Sigmoid colon (tissue), 4 donors: ENCODE measurements around the gene STAB1.

Experiments used
- POLR2AphosphoS5 ChIP-seq, 4 donors: sonication (generic); formaldehyde crosslinking; IDR thresholded peaks; one replicate each; pipeline ENCODE4 v1.6.1; 2017; ENCODE audit warnings: antibody characterized with exemption in 4 of 4
- TF ChIP-seq, protein P1 (sequence below), 4 experiments: fragments of 450-650 bp in 3 of 4; fragments of 200-600 bp in 1 of 4; IDR thresholded peaks; one replicate each; pipeline ENCODE4 v1.5.1; 2016 to 2019; ENCODE audit warnings: antibody characterized with exemption in 4 of 4, mild to moderate bottlenecking in 3 of 4, moderate library complexity in 2 of 4

DNA sequence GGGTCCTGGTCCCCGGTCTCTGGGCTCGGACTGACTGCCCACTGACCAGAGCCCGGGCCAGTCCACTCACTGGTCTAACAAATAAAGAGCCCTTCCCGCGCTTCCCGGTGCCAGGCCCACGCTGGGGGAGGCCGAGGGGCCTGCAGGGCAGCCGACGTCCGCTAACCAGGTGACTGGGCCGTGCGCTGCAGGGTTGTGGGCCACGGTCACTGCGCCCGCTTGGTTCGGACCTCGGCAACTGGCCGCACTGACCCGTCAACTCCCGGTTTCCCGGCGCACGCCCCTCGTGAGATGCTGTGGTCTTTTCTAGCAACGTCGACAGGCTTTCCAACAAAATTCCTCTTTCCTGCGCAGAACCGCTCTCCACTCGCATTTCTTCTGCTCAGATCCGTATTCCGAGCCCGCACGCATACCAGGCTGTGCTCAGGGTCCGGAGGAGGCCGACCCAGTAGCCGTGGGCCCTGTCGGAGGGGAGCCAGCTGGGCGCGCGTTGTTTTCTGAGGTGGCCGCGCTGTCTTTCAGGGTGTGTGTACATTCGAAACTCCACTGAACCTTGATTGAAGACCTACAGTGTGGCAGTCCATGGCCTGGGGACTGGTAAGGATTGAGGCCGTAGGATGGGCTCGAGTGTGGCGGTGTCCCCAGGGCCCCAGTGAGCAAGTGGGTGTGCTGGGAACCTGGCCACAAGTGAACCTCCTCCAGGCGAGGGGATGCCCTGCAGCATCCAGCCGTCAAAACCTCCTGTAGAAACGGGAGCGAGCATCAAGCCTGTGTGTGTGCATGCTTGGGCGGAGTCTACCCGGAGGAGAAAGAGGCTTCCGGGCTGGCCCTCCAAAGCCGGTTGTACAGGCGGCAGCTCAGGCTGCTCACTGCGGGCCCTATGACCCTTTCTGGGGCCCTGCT, 39.4 kb downstream of the STAB1 start:
- no peak for TF ChIP-seq POLR2AphosphoS5 (IDR thresholded peaks at IDR 0.05)
- TF ChIP-seq, protein P1, sequence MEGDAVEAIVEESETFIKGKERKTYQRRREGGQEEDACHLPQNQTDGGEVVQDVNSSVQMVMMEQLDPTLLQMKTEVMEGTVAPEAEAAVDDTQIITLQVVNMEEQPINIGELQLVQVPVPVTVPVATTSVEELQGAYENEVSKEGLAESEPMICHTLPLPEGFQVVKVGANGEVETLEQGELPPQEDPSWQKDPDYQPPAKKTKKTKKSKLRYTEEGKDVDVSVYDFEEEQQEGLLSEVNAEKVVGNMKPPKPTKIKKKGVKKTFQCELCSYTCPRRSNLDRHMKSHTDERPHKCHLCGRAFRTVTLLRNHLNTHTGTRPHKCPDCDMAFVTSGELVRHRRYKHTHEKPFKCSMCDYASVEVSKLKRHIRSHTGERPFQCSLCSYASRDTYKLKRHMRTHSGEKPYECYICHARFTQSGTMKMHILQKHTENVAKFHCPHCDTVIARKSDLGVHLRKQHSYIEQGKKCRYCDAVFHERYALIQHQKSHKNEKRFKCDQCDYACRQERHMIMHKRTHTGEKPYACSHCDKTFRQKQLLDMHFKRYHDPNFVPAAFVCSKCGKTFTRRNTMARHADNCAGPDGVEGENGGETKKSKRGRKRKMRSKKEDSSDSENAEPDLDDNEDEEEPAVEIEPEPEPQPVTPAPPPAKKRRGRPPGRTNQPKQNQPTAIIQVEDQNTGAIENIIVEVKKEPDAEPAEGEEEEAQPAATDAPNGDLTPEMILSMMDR (IDR thresholded peaks at IDR 0.05), result no peak
